LHCN-M2 (cell line): ENCODE measurements around the gene OGFR. TPM values are rescaled to one million over a fixed set of nuclear protein-coding genes. Genes with fewer than 3 reads are reported as not detected.
A peak's percentile ranks its signal among the peaks of the same experiment; 100 is the strongest.

Experiments used
- DNase-seq: peaks from one replicate; pipeline ENCODE4 v3.0.0-alpha.2; 2012; ENCODE audit warnings: low read depth
- total RNA-seq: library from RNA; depleted of rRNA; stranded (reverse); fragments of >200 nt; gene quantifications from 2 replicates; pipeline ENCODE4 v1.2.3, GENCODE V29; 2014

The OGFR gene
- total RNA-seq, 1 experiment from 2014 or later, result 69.7 TPM

DNA sequence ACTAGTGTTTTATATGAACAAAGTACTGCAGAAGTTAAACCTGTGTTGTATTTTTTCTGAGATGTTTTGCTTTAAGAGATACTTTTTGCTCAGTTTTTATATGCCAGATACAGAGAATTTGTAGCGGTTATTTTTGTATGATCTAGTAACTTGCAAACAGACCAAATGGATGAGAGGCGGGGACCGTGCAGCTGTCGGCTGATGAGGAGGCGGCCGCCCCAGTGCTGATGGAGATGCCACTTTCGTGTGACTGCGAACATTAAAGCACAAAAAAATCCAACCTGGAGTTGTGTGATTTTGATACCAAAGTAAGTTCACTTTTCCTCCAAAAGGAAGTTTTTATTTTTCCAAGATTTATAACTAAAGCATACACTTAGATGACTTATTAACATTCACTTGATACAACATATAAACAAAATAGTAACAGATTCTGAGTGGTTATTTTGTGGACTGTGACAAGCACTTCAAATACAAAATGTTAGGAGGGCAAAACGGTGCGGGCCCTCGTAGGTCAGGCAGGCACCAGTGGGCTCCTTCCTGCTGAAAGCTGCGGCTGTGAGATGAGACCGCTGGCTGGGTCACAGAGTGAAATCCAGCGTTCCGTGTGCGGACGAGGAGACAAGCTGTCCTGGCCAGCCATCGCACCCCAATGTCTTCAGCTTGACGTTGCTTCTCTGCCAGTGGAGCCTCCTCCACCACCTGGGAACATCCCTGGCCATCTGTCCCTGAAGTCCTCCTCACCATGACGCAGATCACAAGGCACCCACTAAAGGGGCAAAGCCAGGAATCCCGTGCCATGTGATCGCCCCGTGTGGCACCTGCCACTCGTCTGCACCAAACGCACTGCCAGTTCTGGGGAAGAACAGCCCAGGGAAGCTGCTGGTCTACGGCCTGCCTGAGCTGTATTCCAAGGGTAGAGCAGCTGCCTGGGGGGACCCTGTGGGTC, 4.0 kb upstream of the OGFR start:
- no peak for DNase-seq

GRCh38 chr20:62801284-62802010, 3.2 kb upstream of the OGFR start:
- no peak for DNase-seq

DNA sequence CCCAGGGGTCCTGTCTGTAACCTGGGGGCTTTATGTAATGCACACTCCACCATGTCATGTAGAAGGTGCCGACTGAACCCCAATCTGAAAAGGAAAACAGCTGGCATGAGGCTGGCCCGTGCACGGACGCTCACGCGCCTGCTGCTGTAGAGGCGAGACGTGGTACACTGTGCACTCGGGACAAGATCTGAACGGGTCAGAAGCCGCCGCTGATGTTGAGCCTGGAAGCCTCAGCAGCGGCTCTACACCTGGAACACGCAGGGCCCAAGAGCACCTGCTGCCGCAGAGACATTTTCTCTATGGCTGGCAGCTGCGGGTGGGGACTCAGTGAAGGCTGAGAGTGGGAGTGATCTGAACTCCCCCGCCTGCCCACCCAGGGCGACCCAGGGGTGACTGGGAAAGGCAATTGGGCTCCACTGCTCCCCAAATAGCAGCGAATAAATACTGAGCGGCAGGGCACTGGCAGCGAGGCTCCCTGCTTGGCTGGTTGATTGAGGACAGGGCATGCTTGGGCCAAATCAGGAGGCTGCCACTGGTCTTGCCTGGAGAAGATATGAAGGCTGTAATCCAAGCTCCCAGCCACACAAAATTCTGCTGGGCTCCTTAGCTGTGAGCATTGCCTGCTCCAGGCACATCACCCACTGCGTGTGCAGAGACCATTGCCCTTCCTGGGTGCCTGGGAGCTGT, 2.5 kb upstream of the OGFR start:
- no peak for DNase-seq

DNA sequence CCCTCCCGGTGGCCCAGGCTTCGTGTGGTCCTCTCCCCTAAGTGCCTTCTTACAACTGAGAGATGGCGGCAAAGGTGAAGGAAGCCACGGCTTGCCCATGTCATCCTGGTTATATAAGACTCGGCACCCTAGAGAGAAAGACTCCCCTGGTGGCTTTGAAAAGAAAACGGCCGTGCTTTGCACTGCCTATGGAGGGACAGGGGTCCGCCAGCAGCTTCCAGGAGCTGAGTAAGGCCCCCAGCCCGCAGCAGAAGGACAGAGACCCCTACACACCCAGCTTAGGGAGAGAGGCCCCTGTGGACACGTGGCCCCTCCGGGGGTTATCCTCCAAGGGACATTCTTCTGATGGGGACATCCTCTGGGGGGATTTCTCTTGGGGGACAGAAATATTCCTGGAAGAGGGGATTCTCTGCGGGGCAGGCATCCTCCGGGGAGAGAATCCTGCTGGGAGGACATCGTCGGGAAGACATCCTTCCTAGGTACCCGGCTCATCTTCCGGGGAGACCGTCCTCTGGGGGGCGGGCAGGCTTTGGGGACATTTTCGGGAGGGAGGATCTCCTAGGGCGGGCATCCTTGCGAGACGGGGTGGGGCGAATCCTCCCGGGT, 511 bp upstream of the OGFR start:
- peak; percentile 26 for DNase-seq

DNA sequence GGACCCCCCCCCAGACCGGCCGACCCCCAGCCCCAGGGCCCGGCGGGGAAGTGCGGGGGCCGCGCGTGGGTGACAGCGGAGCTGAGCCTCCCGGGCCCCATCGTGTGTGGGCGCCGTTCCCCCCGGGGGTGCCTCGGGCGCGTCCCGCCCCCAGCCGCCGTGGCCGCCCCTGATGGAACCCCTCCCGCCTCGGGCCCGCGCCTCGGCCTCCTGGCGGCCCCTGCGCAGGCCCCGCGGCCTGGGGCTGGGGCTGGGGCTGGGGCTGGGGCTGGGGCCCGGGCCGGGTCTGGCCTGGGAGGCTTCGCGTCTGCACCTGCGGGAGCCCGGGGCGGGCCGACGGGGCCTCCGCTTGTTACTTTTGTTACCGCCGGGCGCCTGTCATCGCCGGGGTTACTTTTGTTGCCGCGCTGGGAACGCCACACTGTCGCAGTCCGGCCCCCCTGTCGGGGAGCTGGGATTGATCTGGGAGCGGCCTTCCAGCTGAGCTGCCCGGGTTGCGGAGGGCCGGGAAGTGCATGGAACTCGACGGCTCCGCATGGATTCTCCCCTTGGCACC, 598 bp downstream of the OGFR start:
- DNase-seq, result no peak

DNA sequence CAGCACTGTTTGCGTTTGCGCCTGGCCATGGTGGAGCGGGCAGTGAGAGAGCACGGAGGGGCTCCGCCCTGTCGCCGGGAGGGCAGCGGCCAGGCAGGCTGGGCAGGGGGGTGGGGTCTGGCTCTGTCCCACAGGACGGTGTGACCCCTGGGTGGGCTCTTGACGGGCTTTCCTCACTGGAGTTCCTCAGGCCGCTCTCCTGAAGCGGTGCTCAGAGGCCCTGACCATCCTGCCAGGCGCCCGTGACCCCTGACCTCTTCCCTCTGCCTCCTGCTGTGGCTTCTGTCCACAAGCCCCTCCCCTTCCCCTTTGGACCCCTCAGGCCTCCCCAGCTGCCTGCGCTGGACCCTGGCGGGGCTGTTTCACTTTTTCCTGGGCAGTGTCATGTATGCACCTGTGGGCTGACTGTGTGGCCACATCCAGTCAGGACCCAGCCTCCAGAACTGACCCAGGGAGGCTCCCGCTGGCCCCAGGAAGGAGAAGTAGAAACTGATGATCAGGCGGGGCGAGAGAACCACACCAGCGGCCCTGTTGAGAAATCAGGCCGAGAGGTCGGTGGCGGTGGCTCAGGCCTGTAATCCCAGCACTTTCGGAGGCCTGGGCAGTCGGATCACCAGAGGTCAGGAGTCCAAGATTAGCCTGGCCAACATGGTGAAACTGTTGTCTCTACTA, 1.2 kb downstream of the OGFR start:
- no peak for DNase-seq

DNA sequence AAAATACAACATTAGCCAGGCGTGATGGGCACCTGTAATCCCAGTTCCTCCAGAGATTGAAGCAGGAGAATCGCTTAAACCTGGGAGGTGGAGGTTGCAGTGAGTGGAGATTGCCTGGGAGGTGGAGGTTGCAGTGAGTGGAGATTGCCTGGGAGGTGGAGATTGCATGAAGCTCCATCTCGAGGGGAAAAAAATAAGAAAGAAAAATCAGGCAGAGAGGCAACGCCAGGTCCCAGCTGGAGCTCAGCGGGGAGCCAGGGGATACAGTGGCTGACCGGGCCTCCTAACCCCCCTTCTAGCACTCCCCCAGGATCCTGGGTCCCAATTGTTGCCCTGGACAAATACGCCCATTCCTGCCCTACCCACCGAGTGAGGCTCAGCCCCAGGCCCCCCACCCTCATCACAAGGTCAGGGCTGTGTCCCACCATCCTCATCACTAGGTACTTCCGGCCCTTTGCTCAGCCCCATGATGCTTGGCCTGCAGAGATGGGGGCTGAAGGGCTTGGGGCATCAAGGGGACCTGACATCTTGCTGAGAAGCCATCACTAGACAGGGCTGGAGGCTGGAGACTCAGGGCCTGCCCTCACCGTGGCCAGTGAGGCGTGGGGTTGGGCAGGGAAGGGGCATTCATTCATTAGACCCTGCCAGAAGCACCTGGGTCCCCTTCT, 1.9 kb downstream of the OGFR start:
- DNase-seq, result no peak

DNA sequence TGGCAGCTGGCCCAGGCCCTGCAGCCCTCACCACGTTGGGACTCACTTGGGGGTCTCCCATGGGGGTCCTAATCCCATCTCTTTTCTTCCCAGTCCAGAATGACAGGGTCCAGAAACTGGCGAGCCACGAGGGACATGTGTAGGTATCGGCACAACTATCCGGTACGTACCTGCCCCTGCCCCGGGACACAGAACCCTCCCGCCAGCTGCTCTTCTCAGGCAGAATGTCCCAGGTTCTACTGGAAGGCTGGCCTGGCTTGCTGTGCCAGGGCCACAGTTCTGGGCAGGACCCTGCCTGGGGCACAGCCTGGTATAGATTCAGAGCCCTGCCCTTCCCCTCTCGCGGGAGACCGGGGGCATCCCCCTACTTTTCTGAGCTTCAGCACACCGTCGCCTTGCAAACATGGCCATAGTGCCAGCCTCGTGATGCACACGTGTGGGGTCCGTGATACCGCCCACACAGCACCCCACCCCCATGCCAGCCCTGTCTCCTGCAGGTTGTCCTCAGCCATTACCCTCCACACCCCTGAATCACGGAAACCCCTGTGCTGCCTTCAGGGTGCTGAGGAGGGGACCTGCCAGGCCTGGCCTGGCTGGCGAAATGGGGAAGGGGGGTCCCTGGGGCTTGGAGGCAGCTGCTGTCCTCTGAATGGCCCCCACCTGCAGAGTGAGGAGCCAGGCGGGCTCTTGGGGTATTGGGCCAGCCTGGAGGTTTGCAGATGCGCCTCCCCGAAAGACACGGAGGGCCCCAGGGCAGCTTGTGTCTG, 3.0 kb downstream of the OGFR start:
- no peak for DNase-seq

GRCh38 chr20:62808211-62808865, 3.7 kb downstream of the OGFR start:
- peak; percentile 46 for DNase-seq

- no peak for DNase-seq
Measured at GRCh38 chr20:62809530-62810428, 5.1 kb downstream of the OGFR start.

GRCh38 chr20:62811320-62811719, 6.7 kb downstream of the OGFR start:
- DNase-seq, result no peak

DNA sequence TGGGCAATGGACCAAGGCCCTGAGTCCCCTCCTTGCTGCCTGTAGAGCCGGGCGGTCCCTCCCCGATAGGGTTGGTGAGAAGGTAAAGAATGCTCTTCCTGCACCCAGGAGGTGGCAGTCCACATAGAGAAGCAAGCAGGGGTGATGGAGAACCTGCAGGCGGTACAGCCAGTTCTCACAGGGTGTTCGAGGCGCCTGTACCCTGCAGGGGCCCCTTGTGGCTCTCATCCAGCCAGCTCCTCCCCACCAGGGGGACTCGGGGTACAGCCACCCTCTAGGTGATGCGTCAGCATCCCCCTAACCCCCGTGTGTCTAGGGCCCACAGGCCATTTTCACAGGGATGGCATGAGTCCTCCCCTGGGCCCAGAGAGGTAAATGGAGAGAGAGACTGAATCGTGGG, 7.1 kb downstream of the OGFR start:
- no peak for DNase-seq

- DNase-seq, result no peak
Measured at GRCh38 chr20:62812181-62812906, 7.7 kb downstream of the OGFR start.

- DNase-seq, result no peak
Measured at GRCh38 chr20:62812907-62813200, 8.2 kb downstream of the OGFR start.

DNA sequence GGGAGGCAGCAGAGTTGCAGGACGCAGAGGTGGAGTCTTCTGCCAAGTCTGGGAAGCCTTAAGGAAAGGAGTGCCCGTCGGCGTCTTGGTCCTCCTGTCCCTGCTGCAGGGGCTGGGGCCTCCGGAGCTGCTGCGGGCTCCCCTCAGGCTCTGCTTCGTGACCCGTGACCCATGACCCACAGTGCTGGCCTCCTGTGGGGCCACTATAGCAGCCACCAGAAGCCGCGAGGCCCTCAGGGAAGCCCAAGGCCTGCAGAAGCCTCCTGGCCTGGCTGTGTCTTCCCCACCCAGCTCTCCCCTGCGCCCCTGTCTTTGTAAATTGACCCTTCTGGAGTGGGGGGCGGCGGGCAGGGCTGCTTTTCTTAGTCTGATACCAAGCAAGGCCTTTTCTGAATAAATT, 9.0 kb downstream of the OGFR start:
- no peak for DNase-seq

DNA sequence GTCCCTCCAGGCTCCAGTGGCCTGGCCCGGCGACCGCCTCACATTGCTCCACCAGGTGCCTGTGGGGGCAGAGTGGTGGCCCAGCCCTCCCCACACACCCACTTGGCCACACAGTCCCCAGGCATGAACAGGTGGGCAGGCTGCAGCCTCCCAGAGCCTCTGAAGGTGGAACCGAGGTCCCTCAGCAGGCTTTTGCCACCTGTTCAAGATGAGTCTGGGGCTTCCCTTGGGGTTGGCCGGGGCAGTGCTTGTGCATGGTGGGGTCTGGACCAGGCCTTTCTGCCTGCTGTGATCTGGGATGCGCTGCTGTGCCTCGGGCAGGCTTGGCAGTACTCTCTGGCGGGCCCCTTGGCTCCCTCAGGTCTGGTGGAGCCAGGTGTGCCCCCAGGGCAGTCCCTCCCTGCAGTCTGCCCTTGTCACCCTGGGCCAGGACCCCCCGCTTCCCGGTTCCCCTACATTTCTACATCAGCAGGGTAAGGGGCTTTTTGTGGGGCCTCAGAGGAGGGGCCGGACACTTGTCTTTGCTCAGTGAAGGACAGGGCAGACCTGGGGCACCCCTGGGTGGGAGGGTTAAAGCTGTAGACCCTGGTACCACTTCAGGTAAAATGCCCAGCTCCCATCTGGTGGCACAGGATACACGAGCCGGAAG, 9.5 kb downstream of the OGFR start:
- no peak for DNase-seq

DNA sequence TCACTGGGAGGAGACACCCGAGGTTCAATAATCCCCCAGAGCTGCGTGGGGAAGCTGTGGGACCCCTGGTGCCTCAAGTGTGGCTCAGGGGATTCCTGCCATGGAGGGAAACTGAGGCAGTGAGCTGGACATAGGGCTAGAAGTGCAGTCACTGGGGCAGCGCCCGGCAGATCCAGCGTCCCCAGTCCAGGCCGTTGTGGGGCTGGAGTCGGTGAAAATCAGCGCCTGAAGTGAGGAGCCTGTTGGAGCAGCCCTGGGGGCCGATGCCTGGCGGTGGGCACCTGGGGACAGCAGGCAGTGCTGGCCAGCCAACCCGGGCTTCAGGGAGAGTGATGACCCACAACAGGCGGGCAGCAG, 10.1 kb downstream of the OGFR start:
- no peak for DNase-seq
